Measurements from ENCODE around the gene P3H2.
"Not testable (repeated sequence)": the region's sequence is repeated elsewhere in the genome, so short reads cannot be mapped to it uniquely, and the experiment has no call there.

P3H2 gene

GRCh38 chr3:190086191-190086590 lies 34.5 kb downstream of the P3H2 start:
- DNase-seq (ENCODE audit: low read depth in 2 of 2) = no peak

- no peak for DNase-seq (ENCODE audit: low read depth in 2 of 2)
Measured at GRCh38 chr3:190084983-190085382, 35.7 kb downstream of the P3H2 start.

- no peak for DNase-seq (ENCODE audit: low read depth in 2 of 2)
Measured at GRCh38 chr3:190083635-190084034, 37.1 kb downstream of the P3H2 start.

DNA sequence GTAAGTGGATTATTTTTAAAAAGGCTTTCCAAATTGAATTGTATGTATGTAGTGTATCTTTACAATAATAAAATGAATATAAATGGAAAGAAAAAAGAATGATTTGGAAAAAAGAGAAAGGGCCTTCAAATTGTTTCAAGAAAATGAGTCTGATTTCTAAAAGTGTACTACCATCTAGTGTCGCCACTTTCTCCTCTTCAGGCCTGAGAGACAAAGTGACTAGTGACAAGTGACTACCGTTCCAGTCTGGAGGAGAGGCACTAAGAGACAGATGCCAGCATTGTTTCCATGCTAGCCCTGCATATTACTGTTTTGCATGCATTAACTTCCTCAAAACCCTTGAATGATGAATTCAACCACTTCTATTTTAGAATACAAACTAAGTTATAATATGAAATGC lies 39.3 kb downstream of the P3H2 start:
- no peak for DNase-seq (ENCODE audit: low read depth in 2 of 2)

DNA sequence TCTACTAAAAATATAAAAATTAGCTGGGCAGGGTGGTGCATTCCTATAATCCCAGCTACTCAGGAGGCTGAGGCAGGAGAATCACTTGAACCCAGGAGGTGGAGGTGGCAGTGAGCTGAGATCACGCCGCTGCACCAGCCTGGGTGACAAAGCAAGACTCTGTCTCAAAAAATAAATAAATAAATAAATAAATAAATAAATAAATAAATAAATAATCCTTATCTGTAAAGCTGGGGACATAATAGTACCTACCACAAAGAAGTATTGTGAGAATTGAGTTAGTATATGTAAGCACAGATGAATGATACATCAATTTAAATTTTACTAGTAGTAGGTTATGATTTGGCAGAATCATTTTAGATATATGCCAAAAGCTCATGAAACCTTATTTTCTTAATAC lies 41.5 kb downstream of the P3H2 start:
- DNase-seq (ENCODE audit: low read depth in 2 of 2) = not testable (repeated sequence)

- no peak for DNase-seq (ENCODE audit: low read depth in 2 of 2)
Measured at GRCh38 chr3:190077395-190078045, 43.2 kb downstream of the P3H2 start.

GRCh38 chr3:190076601-190077394 lies 43.9 kb downstream of the P3H2 start:
- no peak for DNase-seq (ENCODE audit: low read depth in 2 of 2)

DNA sequence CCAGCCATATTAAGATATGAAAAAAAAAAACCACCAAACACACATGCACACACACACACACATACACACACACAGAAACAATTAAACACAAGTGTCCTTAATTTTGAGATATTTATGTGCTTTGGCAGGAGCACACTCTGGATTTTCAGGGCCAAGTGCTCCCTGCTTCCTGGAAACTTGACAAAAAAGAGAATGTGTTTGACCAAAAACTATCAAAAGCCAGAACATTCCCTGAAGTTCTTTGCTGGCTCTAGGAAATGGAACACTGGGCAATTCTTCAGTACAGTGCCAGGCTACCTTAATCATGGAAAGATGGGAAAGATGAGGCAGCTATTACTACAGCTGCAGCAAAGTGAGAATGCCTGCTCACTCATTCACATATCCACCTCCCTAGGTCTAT lies 44.6 kb downstream of the P3H2 start:
- DNase-seq (ENCODE audit: low read depth in 2 of 2) = no peak

DNA sequence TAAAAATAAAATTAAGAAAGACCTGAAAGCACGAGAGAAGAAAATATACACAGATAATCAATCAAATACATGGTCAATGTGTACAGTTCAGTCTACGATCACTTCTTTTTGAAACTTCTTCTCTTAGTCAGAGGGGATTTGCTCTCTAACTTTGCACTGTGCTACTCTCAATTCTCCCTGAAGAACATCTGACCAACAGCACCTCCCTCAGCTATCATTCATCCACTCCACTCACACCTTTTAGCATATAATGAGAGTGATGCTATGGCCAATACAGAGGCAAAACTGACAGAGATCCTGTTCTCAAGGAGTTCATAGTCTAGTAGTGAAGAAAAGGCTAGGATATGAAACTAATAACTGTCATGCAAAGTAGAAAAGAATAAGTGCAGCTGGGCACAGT lies 45.9 kb downstream of the P3H2 start:
- no peak for DNase-seq (ENCODE audit: low read depth in 2 of 2)

DNA sequence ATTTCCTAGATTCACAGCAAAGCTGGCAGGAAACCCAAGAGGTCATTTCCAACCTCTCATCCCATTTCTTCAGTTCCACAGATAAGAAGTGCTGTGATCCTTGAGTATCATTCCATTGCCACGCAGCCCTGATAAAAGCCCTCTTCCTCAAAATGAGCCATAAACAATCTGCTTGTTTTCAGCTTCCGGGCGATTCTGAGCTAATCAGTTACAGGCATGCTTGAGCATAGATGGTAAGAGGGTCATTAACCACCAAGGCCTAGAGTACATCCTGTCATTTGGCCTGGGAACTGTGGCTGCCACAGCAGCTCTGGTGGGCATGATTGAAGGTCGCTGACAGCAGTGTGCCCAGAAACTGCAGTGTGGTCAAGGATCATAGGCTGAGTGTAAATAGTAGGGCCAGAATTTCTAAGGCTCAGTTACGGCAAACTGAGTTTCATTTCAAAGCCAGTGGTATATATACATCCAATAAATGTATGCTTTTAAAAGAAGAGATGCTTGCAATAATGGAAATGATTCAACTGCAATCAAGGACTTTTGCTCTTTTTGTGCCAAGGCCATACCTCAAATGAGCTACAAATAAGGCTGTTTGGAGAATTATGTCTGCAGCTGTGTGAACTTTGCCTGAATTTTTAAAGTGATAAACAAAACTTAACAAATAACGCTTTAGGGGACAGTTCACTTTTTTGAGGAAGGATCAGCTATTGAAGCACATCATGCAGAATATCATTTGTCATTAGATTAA lies 47.3 kb downstream of the P3H2 start:
- DNase-seq (ENCODE audit: low read depth in 2 of 2) = no peak

- DNase-seq (ENCODE audit: low read depth in 2 of 2) = no peak
Measured at GRCh38 chr3:190072856-190073255, 47.8 kb downstream of the P3H2 start.

DNA sequence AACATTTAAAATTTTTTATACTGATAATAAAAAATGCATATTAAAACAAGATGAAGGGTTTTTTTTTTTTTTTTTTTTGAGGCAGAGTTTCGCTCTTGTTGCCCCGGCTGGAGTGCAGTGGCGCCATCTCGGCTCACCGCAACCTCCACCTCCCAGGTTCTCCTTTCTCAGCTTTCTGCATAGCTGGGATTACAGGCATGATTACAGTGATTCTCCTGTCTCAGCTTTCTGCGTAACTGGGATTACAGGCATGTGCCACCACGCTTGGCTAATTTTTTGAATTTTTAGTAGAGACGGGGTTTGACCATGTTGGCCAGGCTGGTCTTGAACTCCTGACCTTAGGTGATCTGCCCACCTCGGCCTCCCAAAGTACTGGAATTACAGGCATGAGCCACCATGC lies 48.8 kb downstream of the P3H2 start:
- DNase-seq (ENCODE audit: low read depth in 2 of 2) = not testable (repeated sequence)

DNA sequence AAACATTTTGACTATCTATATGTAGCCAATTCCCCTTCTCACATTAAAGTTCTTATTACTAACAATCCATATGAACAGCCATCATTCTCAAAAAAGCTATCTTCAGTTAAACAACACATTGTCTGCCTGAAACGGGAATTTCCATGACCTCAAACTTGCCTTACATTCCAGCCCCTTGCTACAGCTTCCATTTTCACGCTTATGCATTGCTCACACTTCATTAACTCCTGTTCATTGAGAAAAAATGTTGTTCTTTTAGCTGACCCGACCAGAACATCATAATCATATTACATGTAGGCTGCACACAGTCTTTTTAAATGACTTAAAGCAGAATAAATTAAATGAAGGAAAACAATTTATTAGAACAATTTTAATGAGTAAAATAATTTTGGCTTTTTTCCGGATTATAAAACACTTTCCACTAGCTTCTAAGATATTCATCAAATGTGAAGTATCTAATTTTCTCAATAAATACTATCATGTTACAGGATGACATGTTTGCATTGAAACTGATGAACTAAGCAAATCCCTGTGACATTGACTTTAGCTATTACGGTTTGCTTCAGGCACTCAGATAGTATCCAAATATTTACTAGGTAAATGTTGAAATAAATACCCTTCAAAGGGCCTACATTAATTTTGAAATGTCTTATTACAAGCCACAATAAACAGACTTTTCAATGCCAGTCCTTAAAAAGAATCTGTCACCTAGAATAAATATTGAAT lies 49.9 kb downstream of the P3H2 start:
- DNase-seq (ENCODE audit: low read depth in 2 of 2) = no peak

GRCh38 chr3:190065204-190065603 lies 55.5 kb downstream of the P3H2 start:
- no peak for DNase-seq (ENCODE audit: low read depth in 2 of 2)

DNA sequence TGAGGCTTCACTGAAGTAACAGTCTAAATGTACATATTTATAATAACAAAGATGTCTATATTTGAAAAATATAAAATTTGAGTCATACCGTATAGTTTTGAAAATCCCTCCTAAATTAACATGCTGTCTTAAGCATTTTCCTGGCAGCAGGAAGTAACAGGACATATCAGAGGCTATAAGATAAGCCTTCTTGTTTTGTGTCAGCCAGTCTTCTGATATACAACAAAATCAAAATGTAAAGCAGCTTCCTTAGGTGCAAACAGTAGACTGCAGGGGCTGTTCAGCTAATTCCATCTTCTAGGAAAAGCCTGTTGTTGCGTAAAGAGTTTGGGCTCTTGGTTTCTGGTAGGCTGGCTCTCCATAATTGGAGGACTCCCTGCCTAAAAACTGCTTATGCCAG lies 56.0 kb downstream of the P3H2 start:
- no peak for DNase-seq (ENCODE audit: low read depth in 2 of 2)

DNA sequence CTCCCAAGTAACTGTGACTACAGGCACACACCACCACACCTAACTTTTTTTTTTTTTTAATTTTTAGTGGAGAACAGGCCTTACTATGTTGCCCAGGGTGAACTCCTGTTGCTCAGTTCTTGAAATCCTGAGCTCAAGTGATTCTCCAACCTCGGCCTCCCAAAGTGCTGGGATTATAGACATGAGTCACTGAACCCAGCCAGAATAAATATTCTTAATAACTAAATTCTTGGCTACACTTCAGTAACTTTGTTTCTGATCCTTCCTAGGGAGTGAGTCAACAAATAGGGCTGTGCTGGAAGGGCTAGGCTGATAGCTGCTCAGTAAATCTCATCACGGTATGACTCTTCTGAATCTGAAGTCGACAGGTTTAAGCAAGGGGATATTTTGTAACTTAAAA lies 56.6 kb downstream of the P3H2 start:
- no peak for DNase-seq (ENCODE audit: low read depth in 2 of 2)

- DNase-seq (ENCODE audit: low read depth in 2 of 2) = no peak
Measured at GRCh38 chr3:190063490-190063889, 57.2 kb downstream of the P3H2 start.

GRCh38 chr3:190060192-190060775 lies 60.4 kb downstream of the P3H2 start:
- DNase-seq (ENCODE audit: low read depth in 2 of 2) = no peak

DNA sequence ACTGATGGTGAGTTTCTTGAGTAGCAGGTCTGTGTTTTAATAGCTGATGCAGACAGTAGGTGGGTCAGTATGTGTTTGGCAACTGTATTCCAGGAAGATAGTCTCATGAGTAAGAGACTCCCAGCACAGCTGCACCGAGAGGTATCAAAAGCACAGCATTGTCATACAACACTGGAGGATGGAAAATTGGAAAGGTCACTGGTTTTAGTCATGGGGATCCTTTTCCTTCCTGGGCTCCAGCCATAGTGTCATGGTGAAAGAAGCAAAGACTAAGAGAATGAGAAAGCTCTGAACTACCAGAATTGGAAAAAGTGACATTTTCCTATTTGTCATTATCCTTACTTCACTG lies 61.5 kb downstream of the P3H2 start:
- no peak for DNase-seq (ENCODE audit: low read depth in 2 of 2)

GRCh38 chr3:190058521-190059241 lies 62.0 kb downstream of the P3H2 start:
- DNase-seq (ENCODE audit: low read depth in 2 of 2) = no peak

- DNase-seq (ENCODE audit: low read depth in 2 of 2) = no peak
Measured at GRCh38 chr3:190056742-190057141, 64.0 kb downstream of the P3H2 start.

All from stimulated activated CD8-positive, alpha-beta memory T cell treated with anti-CD3 and anti-CD28 coated beads, Interleukin-7, amount 100 ng/mL, for 4 hours (primary cell).